Dedifferentiated amniotic fluid mesenchymal stem cell (primary cell): ENCODE data around the gene RALGPS1.

Experiments
- DNase-seq: peaks from one replicate; pipeline ENCODE4 v3.0.0-alpha.2; 2016; ENCODE audit errors: extremely low spot score

RALGPS1 gene

GRCh38 chr9:127099664-127100063 is 185.1 kb downstream of the RALGPS1 start:
- DNase-seq: no peak

- DNase-seq: no peak
These were observed 187.6 kb downstream of the RALGPS1 start for GRCh38 chr9:127102176-127102575.

- no peak for DNase-seq
These were observed 188.2 kb downstream of the RALGPS1 start for GRCh38 chr9:127102788-127103187.

GRCh38 chr9:127104581-127105311 is 190.2 kb downstream of the RALGPS1 start:
- no peak for DNase-seq

- no peak for DNase-seq
These were observed 191.4 kb downstream of the RALGPS1 start for GRCh38 chr9:127105805-127106465.

GRCh38 chr9:127106466-127106855 is 191.9 kb downstream of the RALGPS1 start:
- DNase-seq: no peak

GRCh38 chr9:127107171-127107928 is 192.8 kb downstream of the RALGPS1 start:
- no peak for DNase-seq

- DNase-seq: no peak
These were observed 193.6 kb downstream of the RALGPS1 start for GRCh38 chr9:127107929-127108876.

GRCh38 chr9:127109212-127109711 is 194.7 kb downstream of the RALGPS1 start:
- DNase-seq: no peak

- DNase-seq: no peak
These were observed 197.5 kb downstream of the RALGPS1 start for GRCh38 chr9:127112056-127112455.

- DNase-seq: no peak
These were observed 198.2 kb downstream of the RALGPS1 start for GRCh38 chr9:127112735-127113161.

GRCh38 chr9:127113191-127113972 is 198.8 kb downstream of the RALGPS1 start:
- DNase-seq: no peak

- no peak for DNase-seq
These were observed 200.0 kb downstream of the RALGPS1 start for GRCh38 chr9:127114606-127115005.

- DNase-seq: no peak
These were observed 201.6 kb downstream of the RALGPS1 start for GRCh38 chr9:127116088-127116726.

GRCh38 chr9:127116957-127117356 is 202.4 kb downstream of the RALGPS1 start:
- DNase-seq: no peak

- DNase-seq: no peak
These were observed 203.2 kb downstream of the RALGPS1 start for GRCh38 chr9:127117801-127118200.

- no peak for DNase-seq
These were observed 204.2 kb downstream of the RALGPS1 start for GRCh38 chr9:127118597-127119319.

- DNase-seq: no peak
These were observed 204.7 kb downstream of the RALGPS1 start for GRCh38 chr9:127119320-127119709.

GRCh38 chr9:127121628-127122175 is 207.1 kb downstream of the RALGPS1 start:
- no peak for DNase-seq
